Gastroesophageal sphincter (tissue), 4 donors: ENCODE measurements around the gene SH2B3. TPM values are rescaled to one million over a fixed set of nuclear protein-coding genes. Genes with fewer than 3 reads are reported as not detected.
A peak's percentile ranks its signal among the peaks of the same experiment; 100 is the strongest.

Experiments
- ATAC-seq: fragments of 150-250 bp; one replicate; pipeline ENCODE4 v1.9.1; 2016; ENCODE audit warnings: mild to moderate bottlenecking, moderate library complexity
- H3K27ac ChIP-seq, 4 donors: fragments of 200-600 bp; sonication (generic) in 3 of 4; 1 replicate in 3 of 4; 2 replicates in 1 of 4; pipeline ENCODE4 v1.5.1; 2016 to 2019
- H3K27me3 ChIP-seq: fragments of 200-600 bp; sonication (generic); one replicate; pipeline ENCODE4 v1.5.1; 2019
- H3K36me3 ChIP-seq, 2 donors: fragments of 200-600 bp; sonication (generic); one replicate each; pipeline ENCODE4 v1.5.1; 2019; ENCODE audit warnings: control low read depth in 1 of 2
- H3K4me1 ChIP-seq, 3 donors: fragments of 200-600 bp; sonication (generic); 1 replicate in 2 of 3; 2 replicates in 1 of 3; pipeline ENCODE4 v1.5.1; 2016 to 2019; ENCODE audit warnings: control low read depth in 2 of 3
- H3K4me3 ChIP-seq, 2 donors: fragments of 200-600 bp; sonication (generic); one replicate each; pipeline ENCODE4 v1.5.1; 2019; ENCODE audit warnings: mild to moderate bottlenecking in 1 of 2, moderate library complexity in 1 of 2
- H3K9me3 ChIP-seq, 3 donors: fragments of 200-600 bp; sonication (generic); one replicate each; pipeline ENCODE4 v1.5.1; 2017 to 2019; ENCODE audit warnings: control low read depth in 2 of 3
- EP300 ChIP-seq: sonication (generic); formaldehyde crosslinking; IDR thresholded peaks from one replicate; pipeline ENCODE4 v1.6.1; 2017; ENCODE audit warnings: antibody characterized with exemption, mild to moderate bottlenecking
- POLR2A ChIP-seq, 2 donors: fragments of 450-650 bp; IDR thresholded peaks; one replicate each; pipeline ENCODE4 v1.6.1; 2017; ENCODE audit warnings: antibody characterized with exemption in 2 of 2, mild to moderate bottlenecking in 2 of 2, moderate library complexity in 1 of 2
- POLR2AphosphoS5 ChIP-seq: sonication (generic); formaldehyde crosslinking; IDR thresholded peaks from one replicate; pipeline ENCODE4 v1.6.1; 2017; ENCODE audit warnings: antibody characterized with exemption
- WGBS, 2 donors: methylation state at CpG; one replicate each; pipeline ENCODE4 v1.1.5; 2018; ENCODE audit warnings: low coverage in 1 of 2; 5-methylcytosine and 5-hydroxymethylcytosine counted together
- total RNA-seq, 4 donors: library from RNA; depleted of rRNA; stranded (reverse); fragments of >200 nt; gene quantifications; one replicate each; pipeline ENCODE4 v1.1.0, GENCODE V29; 2016
- TF ChIP-seq, protein P1 (sequence below), 4 experiments: fragments of 200-600 bp in 2 of 4; fragments of 450-650 bp in 2 of 4; sonication (generic) in 1 of 4; IDR thresholded peaks; one replicate each; pipeline ENCODE4 v1.5.1; 2017 to 2019; ENCODE audit warnings: antibody characterized with exemption in 4 of 4, mild to moderate bottlenecking in 2 of 4, moderate library complexity in 2 of 4

SH2B3 gene
- total RNA-seq, 4 donors from 2014 or later = 17.0 to 33.1 (median 23.3) TPM

DNA sequence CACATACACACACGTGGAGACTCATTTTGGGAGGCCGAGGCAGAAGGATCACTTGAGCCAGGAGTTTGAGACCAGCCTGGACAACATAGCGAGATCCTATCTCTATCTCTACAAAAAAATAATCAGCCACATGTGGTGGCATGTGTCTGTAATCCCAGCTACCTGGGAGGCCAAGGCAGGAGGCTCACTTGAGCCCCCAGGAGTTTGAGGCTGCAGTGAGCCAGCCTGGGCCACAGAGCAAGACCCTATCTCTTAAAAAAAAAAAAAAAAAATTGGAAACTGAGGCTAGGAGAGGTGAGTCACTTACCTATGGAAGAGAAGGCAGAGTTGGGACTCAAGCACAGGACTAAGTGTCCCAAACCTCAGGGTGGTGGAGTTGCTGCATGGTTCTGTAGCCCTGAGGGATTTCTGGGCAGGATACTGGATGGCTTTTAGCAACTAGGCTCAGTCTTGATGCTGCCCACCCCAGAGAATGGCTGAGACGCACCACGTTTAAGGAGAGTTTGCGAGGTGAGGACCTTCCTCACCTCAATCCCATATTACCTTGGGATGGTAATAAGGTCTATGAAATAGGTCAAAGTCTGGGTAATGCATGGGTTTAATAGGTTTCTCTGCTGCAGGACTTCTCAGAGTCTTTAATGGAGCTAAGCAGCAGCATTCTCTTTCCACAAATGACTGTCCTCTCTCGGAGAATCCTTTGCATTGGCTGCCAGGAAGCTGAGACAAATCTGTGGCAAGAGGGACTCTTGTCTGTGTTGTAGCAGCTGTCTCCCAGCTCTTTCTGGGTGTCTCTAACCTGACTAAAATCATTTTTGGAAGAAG is 35.6 kb downstream of the SH2B3 start:
- no peaks in the 10 kb centered on the region for H3K27me3 ChIP-seq
- no peaks in the 10 kb centered on the region for H3K9me3 ChIP-seq
- H3K4me3 ChIP-seq = no peak overlapping the region
- peaks cover 0 to 87% (median 30%) of the 10 kb centered on the region in 3 donors for H3K4me1 ChIP-seq
- TF ChIP-seq EP300 (no peak), POLR2A (IDR thresholded peaks at IDR 0.05) (no peak), POLR2AphosphoS5 (no peak)
- TF ChIP-seq, protein P1, sequence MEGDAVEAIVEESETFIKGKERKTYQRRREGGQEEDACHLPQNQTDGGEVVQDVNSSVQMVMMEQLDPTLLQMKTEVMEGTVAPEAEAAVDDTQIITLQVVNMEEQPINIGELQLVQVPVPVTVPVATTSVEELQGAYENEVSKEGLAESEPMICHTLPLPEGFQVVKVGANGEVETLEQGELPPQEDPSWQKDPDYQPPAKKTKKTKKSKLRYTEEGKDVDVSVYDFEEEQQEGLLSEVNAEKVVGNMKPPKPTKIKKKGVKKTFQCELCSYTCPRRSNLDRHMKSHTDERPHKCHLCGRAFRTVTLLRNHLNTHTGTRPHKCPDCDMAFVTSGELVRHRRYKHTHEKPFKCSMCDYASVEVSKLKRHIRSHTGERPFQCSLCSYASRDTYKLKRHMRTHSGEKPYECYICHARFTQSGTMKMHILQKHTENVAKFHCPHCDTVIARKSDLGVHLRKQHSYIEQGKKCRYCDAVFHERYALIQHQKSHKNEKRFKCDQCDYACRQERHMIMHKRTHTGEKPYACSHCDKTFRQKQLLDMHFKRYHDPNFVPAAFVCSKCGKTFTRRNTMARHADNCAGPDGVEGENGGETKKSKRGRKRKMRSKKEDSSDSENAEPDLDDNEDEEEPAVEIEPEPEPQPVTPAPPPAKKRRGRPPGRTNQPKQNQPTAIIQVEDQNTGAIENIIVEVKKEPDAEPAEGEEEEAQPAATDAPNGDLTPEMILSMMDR (IDR thresholded peaks at IDR 0.05) = no peak
- H3K36me3 ChIP-seq = peaks cover 0 to 56% of the 10 kb centered on the region in 2 donors
- peak overlapping the region in 2 of 4 donors; percentile 44 to 57 for H3K27ac ChIP-seq
- ATAC-seq = no peak
- 76 to 92% methylated on average over 4 of the region's 7 CpGs for WGBS, 2 donors

DNA sequence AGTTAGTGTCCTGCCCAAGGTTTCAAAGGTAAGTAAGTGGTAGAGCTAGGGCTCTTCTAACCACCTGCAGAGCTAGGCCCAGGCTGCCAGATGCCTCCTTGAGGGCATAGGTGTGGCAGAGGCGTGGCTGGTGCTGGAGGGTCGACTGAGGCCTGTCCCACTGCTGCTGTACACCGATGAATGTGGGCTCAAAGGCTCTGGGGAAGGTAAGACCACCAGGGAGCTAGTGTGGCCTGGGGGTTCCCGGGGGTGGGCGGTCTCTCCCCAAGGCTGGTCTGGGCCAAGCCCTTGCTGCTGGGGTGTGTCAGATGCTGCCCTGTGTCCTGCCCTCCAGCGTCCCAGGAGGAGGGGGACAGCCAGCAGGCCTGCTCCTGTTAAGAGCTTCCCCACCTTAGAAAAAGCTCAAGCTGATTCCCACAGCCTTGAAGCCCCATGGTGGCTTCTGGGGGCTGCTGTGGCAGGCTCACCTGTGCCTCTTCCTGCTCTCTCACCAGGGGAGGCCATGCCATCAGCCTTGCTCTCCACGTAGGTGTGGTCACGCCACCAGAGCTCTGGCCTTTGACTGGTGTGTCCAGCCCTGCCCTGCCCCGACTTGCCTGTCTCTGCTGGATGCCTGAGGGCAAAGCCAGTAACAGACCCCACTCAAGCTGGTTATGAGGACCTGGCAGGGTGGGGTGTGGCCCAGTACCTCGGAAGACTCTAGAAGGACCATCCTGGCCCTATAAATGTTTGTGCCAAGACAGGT is 36.8 kb downstream of the SH2B3 start:
- no CpG with 5 or more reads among the region's 10 CpGs for WGBS, 2 donors
- no peak for TF ChIP-seq POLR2A (IDR thresholded peaks at IDR 0.05)
- TF ChIP-seq POLR2AphosphoS5 = no peak
- TF ChIP-seq, protein P1 (IDR thresholded peaks at IDR 0.05) = no peak
- TF ChIP-seq EP300 = no peak

DNA sequence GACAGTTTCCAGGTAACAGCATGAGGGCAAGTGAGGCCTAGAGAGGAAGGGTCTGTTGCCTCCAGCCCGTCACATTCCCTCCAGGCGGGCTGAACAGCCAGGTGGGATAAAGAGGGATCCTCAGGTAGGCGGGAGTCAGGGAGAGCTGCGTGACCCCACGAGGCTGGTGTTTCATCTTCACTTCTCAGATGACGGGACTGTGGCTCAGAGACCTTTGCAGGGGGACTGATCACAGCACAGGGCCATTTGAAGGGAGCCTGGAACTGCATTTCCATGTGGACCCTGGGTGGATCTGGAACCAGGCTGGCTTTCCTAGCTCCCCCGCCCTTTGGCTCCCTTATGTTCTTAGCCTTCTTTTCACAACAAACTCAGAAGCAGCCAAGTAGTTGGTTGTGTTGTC is 37.4 kb downstream of the SH2B3 start:
- H3K36me3 ChIP-seq = peaks cover 0 to 74% of the 10 kb centered on the region in 2 donors
- 100% methylated on average over 1 of the region's 7 CpGs; no CpG with 5 or more reads in 1 of the 2 donors for WGBS, 2 donors
- H3K4me1 ChIP-seq = peaks cover 0 to 87% (median 28%) of the 10 kb centered on the region in 3 donors
- H3K9me3 ChIP-seq = no peaks in the 10 kb centered on the region
- TF ChIP-seq POLR2A (IDR thresholded peaks at IDR 0.05) (no peak), POLR2AphosphoS5 (no peak)
- TF ChIP-seq, protein P1 (IDR thresholded peaks at IDR 0.05) = no peak
- ATAC-seq = no peak
- H3K27me3 ChIP-seq = no peaks in the 10 kb centered on the region
- H3K4me3 ChIP-seq = no peak overlapping the region
- peak overlapping the region in 3 of 4 donors; percentile 41 to 57 (median 45) for H3K27ac ChIP-seq

More for the DNA sequence above, 36.8 kb downstream of the SH2B3 start:
- peak overlapping the region in 3 of 4 donors; percentile 41 to 57 (median 45) for H3K27ac ChIP-seq
- ATAC-seq = no peak
- H3K4me1 ChIP-seq = peaks cover 0 to 87% (median 30%) of the 10 kb centered on the region in 3 donors
- H3K4me3 ChIP-seq = no peak overlapping the region
- H3K36me3 ChIP-seq = peaks cover 0 to 67% of the 10 kb centered on the region in 2 donors
- H3K9me3 ChIP-seq = no peaks in the 10 kb centered on the region
- H3K27me3 ChIP-seq = no peaks in the 10 kb centered on the region

DNA sequence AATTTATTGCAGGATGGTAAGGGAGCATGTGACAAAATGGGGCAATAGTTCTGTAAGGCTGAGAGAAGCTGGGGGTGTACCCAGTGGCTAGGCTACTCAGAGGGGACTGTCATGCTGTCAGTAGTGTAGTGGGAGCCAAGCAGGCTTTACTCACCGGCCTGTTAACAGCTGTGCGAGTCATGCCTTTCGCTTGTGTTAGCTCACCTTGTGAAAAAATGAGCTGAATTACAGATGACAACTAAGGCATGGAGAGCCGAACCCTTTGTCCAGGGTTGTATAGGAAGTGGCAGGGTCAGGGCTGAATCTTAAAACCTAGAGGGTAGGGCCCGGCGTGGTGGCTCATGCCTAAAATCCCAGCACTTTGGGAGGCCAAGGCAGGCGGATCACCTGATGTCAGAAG is 37.9 kb downstream of the SH2B3 start:
- WGBS, 2 donors = 73 to 74% methylated on average over 3 to 6 of the region's 7 CpGs
- H3K27me3 ChIP-seq = no peaks in the 10 kb centered on the region
- peaks cover 0 to 87% (median 25%) of the 10 kb centered on the region in 3 donors for H3K4me1 ChIP-seq

More for the DNA sequence above, 37.9 kb downstream of the SH2B3 start:
- Histone ChIP-seq H3K4me3 (no peak overlapping the region), H3K27ac (peak overlapping the region in 2 of 4 donors; percentile 45 to 57), H3K9me3 (no peaks in the 10 kb centered on the region), H3K36me3 (peaks cover 0 to 78% of the 10 kb centered on the region in 2 donors)
- TF ChIP-seq POLR2A (IDR thresholded peaks at IDR 0.05) (no peak), POLR2AphosphoS5 (no peak), EP300 (no peak)
- TF ChIP-seq, protein P1 (IDR thresholded peaks at IDR 0.05) = no peak
- no peak for ATAC-seq
